Measurements from ENCODE around the gene SCN11A. TPM values are rescaled to one million over a fixed set of nuclear protein-coding genes. Genes with fewer than 3 reads are reported as not detected.

The SCN11A gene
- total RNA-seq, 1 donor, result not detected

DNA sequence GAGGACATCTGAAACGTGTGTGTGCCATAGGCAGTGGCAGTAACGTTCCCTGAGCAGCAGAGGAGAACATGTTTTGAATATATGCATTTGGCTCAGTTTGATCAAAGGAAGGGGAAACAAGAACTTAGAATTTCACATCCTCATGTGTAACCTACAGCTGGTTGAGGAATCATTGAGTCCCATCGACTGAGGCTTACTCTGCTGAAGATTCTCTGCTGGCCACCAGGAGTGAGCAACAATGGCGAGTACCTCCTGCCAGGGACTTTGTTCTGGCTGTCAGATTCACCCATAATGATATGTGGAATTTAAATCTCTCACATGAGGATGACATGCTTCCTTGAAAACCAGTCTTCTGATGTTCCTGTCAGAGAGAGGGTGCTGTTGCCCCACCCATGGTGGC, 34.4 kb upstream of the SCN11A start:
- no peaks in the 10 kb centered on the region for H3K27me3 ChIP-seq (ENCODE audit: insufficient read depth, low read length)
- no peaks in the 10 kb centered on the region for H3K4me1 ChIP-seq (ENCODE audit: insufficient read depth, low read length)
- H3K4me2 ChIP-seq (ENCODE audit: insufficient read depth, low read length), result no peak overlapping the region
- H2AFZ ChIP-seq (ENCODE audit: low read length), result no peak overlapping the region
- H3K9me3 ChIP-seq (ENCODE audit: low read depth, low read length), result no peaks in the 10 kb centered on the region
- DNase-seq (ENCODE audit: insufficient read length, low spot score, missing footprints), result no peak
- H3K36me3 ChIP-seq (ENCODE audit: insufficient read depth, low read length), result peaks cover 41% of the 10 kb centered on the region
- no peak overlapping the region for H3K4me3 ChIP-seq (ENCODE audit: insufficient read depth, low read length)
- no peak overlapping the region for H3K27ac ChIP-seq (ENCODE audit: low read depth, low read length)
- H4K20me1 ChIP-seq (ENCODE audit: insufficient read depth, low read length), result no peaks in the 10 kb centered on the region
- H3K79me2 ChIP-seq (ENCODE audit: insufficient read depth, low read length), result no peaks in the 10 kb centered on the region
- TF ChIP-seq, protein P1, sequence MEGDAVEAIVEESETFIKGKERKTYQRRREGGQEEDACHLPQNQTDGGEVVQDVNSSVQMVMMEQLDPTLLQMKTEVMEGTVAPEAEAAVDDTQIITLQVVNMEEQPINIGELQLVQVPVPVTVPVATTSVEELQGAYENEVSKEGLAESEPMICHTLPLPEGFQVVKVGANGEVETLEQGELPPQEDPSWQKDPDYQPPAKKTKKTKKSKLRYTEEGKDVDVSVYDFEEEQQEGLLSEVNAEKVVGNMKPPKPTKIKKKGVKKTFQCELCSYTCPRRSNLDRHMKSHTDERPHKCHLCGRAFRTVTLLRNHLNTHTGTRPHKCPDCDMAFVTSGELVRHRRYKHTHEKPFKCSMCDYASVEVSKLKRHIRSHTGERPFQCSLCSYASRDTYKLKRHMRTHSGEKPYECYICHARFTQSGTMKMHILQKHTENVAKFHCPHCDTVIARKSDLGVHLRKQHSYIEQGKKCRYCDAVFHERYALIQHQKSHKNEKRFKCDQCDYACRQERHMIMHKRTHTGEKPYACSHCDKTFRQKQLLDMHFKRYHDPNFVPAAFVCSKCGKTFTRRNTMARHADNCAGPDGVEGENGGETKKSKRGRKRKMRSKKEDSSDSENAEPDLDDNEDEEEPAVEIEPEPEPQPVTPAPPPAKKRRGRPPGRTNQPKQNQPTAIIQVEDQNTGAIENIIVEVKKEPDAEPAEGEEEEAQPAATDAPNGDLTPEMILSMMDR (IDR thresholded peaks at IDR 0.05; ENCODE audit: extremely low read depth, low read depth, low read length), result no peak

DNA sequence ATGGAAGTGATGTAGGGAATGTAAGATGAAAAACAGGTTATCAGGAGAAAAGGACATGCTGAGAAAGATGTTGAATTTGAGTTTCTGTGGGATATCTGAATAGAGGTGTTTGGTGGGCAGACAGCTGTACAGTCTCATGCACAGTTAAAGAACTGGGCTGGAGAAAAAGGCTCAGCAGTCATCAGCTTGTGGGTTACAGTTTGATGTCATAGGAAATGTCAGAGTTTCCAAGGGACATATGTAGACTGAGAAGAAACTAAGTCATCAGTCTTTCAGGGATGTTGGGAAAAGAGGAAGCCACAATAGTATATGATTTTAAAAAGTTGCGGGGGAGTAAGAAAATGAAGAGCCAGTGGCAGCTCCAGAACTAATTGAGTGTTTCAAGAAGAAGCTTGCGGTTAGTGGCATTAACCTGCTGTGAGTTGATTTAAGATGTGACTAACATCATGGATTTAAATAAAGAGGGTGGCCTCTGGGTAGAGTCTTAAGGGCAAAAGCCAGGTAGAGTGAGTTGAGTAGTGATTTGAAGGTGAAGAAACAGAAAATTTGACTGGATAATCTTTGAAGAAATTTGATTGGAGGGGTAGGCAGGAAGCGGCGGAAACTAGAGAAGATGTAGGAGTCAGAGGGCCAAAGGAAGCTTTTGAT, 31.0 kb upstream of the SCN11A start:
- H3K27ac ChIP-seq (ENCODE audit: low read depth, low read length), result no peak overlapping the region

DNA sequence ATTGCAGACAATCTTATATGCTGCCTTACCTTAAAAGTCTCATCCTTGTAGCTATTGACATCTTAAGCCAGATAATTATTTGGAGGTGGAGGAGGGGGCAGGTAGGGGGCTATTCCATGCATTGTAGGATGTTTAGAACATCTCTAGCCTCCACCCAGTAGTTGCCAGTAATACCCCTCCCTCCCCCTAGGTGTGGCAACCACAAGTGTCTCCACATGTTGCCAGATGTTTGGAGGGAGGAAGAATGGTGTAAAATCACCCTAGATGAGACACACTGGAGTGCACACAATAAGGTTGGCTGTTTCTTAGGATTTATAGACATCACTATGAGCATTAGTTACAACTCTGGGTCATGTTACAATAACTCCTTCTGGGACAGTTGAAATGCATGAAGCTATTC, 28.3 kb upstream of the SCN11A start:
- Histone ChIP-seq H2AFZ (ENCODE audit: low read length) (no peak overlapping the region), H3K4me2 (ENCODE audit: insufficient read depth, low read length) (no peak overlapping the region), H3K27ac (ENCODE audit: low read depth, low read length) (no peak overlapping the region), H3K4me3 (ENCODE audit: insufficient read depth, low read length) (no peak overlapping the region), H3K79me2 (ENCODE audit: insufficient read depth, low read length) (no peaks in the 10 kb centered on the region), H4K20me1 (ENCODE audit: insufficient read depth, low read length) (no peaks in the 10 kb centered on the region), H3K27me3 (ENCODE audit: insufficient read depth, low read length) (no peaks in the 10 kb centered on the region), H3K9me3 (ENCODE audit: low read depth, low read length) (no peaks in the 10 kb centered on the region), H3K4me1 (ENCODE audit: insufficient read depth, low read length) (no peaks in the 10 kb centered on the region), H3K36me3 (ENCODE audit: insufficient read depth, low read length) (peaks cover 25% of the 10 kb centered on the region)
- DNase-seq (ENCODE audit: insufficient read length, low spot score, missing footprints), result no peak
- TF ChIP-seq, protein P1 (IDR thresholded peaks at IDR 0.05; ENCODE audit: extremely low read depth, low read depth, low read length), result no peak

More for the DNA sequence above, 31.0 kb upstream of the SCN11A start:
- TF ChIP-seq, protein P1 (IDR thresholded peaks at IDR 0.05; ENCODE audit: extremely low read depth, low read depth, low read length), result no peak
- H3K79me2 ChIP-seq (ENCODE audit: insufficient read depth, low read length), result no peaks in the 10 kb centered on the region
- no peaks in the 10 kb centered on the region for H3K9me3 ChIP-seq (ENCODE audit: low read depth, low read length)
- no peaks in the 10 kb centered on the region for H4K20me1 ChIP-seq (ENCODE audit: insufficient read depth, low read length)
- no peak overlapping the region for H3K4me3 ChIP-seq (ENCODE audit: insufficient read depth, low read length)
- H3K36me3 ChIP-seq (ENCODE audit: insufficient read depth, low read length), result peaks cover 28% of the 10 kb centered on the region
- no peaks in the 10 kb centered on the region for H3K27me3 ChIP-seq (ENCODE audit: insufficient read depth, low read length)
- H2AFZ ChIP-seq (ENCODE audit: low read length), result no peak overlapping the region
- no peak for DNase-seq (ENCODE audit: insufficient read length, low spot score, missing footprints)
- H3K4me1 ChIP-seq (ENCODE audit: insufficient read depth, low read length), result no peaks in the 10 kb centered on the region
- no peak overlapping the region for H3K4me2 ChIP-seq (ENCODE audit: insufficient read depth, low read length)

DNA sequence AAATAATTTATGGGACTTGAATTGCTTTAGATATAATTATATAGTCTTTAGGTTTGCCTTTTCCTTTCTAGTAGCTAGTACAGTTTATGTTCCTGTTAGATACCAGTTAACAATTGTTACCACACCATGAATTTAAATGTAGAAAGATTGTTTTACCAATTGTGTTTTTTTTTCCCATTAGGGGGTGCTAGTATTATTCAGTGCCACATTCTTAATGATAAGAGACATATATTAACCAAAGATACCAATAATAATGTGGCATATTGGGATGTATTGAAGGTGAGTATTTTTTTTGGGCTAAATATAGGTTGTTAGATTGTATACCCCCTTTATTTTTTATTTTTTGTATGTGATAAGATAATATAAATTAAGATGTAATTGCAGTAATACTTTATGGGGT, 27.8 kb upstream of the SCN11A start:
- H3K4me3 ChIP-seq (ENCODE audit: insufficient read depth, low read length), result no peak overlapping the region
- no peaks in the 10 kb centered on the region for H3K9me3 ChIP-seq (ENCODE audit: low read depth, low read length)
- peaks cover 30% of the 10 kb centered on the region for H3K36me3 ChIP-seq (ENCODE audit: insufficient read depth, low read length)
- no peaks in the 10 kb centered on the region for H4K20me1 ChIP-seq (ENCODE audit: insufficient read depth, low read length)
- no peak overlapping the region for H2AFZ ChIP-seq (ENCODE audit: low read length)
- no peak overlapping the region for H3K27ac ChIP-seq (ENCODE audit: low read depth, low read length)
- no peaks in the 10 kb centered on the region for H3K27me3 ChIP-seq (ENCODE audit: insufficient read depth, low read length)
- no peaks in the 10 kb centered on the region for H3K79me2 ChIP-seq (ENCODE audit: insufficient read depth, low read length)
- TF ChIP-seq, protein P1 (IDR thresholded peaks at IDR 0.05; ENCODE audit: extremely low read depth, low read depth, low read length), result no peak
- no peak overlapping the region for H3K4me2 ChIP-seq (ENCODE audit: insufficient read depth, low read length)
- no peaks in the 10 kb centered on the region for H3K4me1 ChIP-seq (ENCODE audit: insufficient read depth, low read length)
- DNase-seq (ENCODE audit: insufficient read length, low spot score, missing footprints), result no peak
